Type B pancreatic cell (in vitro differentiated cells): Measurements from ENCODE around the gene HMGCS2. TPM values are rescaled to one million over a fixed set of nuclear protein-coding genes. Genes with fewer than 3 reads are reported as not detected.

Source experiments
- DNase-seq: peaks from one replicate; pipeline ENCODE4 v3.0.0; 2021; ENCODE audit warnings: mixed read lengths; ENCODE audit not compliant: unreplicated experiment; ENCODE audit errors: extremely low spot score
- H3K27ac Mint-ChIP-seq: 2 replicates; pipeline ENCODE4 v1.8.0; 2021; ENCODE audit warnings: mild to moderate bottlenecking, mixed read lengths
- H3K27me3 Mint-ChIP-seq: 2 replicates; pipeline ENCODE4 v1.8.0; 2021; ENCODE audit warnings: mixed read lengths
- H3K36me3 Mint-ChIP-seq: 2 replicates; pipeline ENCODE4 v1.8.0; 2021; ENCODE audit warnings: mixed read lengths
- H3K4me1 Mint-ChIP-seq: one replicate; pipeline ENCODE4 v1.8.0; 2021; ENCODE audit warnings: mixed read lengths; ENCODE audit not compliant: unreplicated experiment
- H3K4me3 Mint-ChIP-seq: 2 replicates; pipeline ENCODE4 v1.8.0; 2021; ENCODE audit warnings: mild to moderate bottlenecking, mixed read lengths
- H3K9me3 Mint-ChIP-seq: 2 replicates; pipeline ENCODE4 v1.8.0; 2021; ENCODE audit warnings: mixed read lengths
- total RNA-seq: library from RNA; stranded (reverse); gene quantifications from 2 replicates; pipeline ENCODE4 v1.2.1, GENCODE V29; 2021; ENCODE audit warnings: low replicate concordance
- TF ChIP-seq, protein P1 (sequence below): fragments of 200-600 bp; sonication (generic); conservative IDR thresholded peaks from 2 replicates; pipeline ENCODE4 v1.5.0; 2021; ENCODE audit warnings: antibody characterized with exemption, mild to moderate bottlenecking

Gene HMGCS2
- total RNA-seq, 1 donor from 2014 or later = 19.1 TPM

DNA sequence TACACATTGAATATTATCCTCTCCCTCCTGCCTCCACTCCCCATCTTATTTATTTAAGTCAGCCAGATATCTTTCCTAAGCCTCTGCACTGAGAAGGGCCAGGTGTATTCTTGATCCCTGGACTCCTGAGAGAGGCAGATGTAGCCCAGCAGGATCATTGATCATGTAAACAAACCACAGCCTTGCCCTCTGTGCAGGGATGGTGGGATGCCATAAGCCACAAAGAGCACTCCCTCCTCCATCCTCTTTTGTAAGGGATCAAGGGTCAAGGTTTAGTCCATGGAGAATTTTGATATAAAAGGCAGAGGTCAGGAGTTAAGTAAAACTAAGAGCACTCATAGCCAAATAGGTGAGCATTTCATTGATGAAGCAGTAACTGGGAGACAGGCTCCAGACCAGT lies 39.7 kb downstream of the HMGCS2 start:
- TF ChIP-seq, protein P1, sequence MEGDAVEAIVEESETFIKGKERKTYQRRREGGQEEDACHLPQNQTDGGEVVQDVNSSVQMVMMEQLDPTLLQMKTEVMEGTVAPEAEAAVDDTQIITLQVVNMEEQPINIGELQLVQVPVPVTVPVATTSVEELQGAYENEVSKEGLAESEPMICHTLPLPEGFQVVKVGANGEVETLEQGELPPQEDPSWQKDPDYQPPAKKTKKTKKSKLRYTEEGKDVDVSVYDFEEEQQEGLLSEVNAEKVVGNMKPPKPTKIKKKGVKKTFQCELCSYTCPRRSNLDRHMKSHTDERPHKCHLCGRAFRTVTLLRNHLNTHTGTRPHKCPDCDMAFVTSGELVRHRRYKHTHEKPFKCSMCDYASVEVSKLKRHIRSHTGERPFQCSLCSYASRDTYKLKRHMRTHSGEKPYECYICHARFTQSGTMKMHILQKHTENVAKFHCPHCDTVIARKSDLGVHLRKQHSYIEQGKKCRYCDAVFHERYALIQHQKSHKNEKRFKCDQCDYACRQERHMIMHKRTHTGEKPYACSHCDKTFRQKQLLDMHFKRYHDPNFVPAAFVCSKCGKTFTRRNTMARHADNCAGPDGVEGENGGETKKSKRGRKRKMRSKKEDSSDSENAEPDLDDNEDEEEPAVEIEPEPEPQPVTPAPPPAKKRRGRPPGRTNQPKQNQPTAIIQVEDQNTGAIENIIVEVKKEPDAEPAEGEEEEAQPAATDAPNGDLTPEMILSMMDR = no peak
- DNase-seq = no peak
- Mint-ChIP-seq H3K9me3 (no peaks in the 10 kb centered on the region), H3K36me3 (peaks cover 40% of the 10 kb centered on the region), H3K4me3 (no peak overlapping the region), H3K27ac (peak overlapping the region; percentile 65), H3K27me3 (no peaks in the 10 kb centered on the region), H3K4me1 (peaks cover 4% of the 10 kb centered on the region)

DNA sequence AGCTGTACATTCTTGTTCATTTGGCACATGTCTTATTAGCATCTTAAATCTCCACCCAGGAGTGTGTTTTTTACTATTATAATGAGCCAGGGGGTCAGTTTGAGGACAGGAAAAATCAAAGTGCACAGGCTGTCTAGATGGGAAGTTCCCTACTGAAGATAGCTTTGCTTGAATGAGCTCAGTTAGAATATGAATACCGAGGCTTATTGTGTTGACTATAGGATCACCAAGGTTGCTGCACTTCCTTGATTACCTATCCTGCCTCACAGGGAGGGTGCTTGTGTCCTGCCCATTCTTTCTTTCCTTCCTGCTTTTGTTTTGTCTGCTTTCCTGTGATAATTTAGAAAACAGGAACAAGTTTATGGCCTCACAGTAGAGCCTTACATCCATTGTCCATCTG lies 40.7 kb downstream of the HMGCS2 start:
- H3K4me3 Mint-ChIP-seq = no peak overlapping the region
- no peaks in the 10 kb centered on the region for H3K27me3 Mint-ChIP-seq
- peaks cover 4% of the 10 kb centered on the region for H3K4me1 Mint-ChIP-seq
- DNase-seq = no peak
- H3K27ac Mint-ChIP-seq = no peak overlapping the region
- H3K9me3 Mint-ChIP-seq = no peaks in the 10 kb centered on the region
- peaks cover 50% of the 10 kb centered on the region for H3K36me3 Mint-ChIP-seq
- TF ChIP-seq, protein P1 = no peak

DNA sequence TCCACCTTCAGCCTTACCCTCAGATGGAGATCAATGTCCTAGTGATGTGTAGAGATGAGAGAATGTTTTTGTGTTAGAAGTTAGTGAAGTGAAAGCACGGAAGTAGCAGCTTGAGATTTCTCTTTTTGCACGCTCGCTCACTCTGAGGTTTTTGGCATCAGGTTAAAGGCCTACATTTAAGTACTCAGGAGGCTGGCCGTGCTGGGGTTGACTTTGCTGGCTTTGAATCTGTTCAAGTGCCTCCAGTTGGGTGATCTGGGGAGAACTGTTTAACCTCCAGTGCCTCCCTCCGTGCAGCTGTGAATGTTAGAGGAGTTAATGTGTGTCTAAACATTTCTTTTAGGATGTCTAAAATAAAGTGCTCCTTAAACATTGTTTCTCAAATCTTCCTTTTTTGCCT lies 43.1 kb downstream of the HMGCS2 start:
- Mint-ChIP-seq H3K4me1 (peaks cover 18% of the 10 kb centered on the region), H3K27me3 (no peaks in the 10 kb centered on the region), H3K4me3 (no peak overlapping the region), H3K9me3 (no peaks in the 10 kb centered on the region), H3K27ac (peak overlapping the region; percentile 34), H3K36me3 (peaks cover 65% of the 10 kb centered on the region)
- TF ChIP-seq, protein P1 = no peak
- DNase-seq = no peak

DNA sequence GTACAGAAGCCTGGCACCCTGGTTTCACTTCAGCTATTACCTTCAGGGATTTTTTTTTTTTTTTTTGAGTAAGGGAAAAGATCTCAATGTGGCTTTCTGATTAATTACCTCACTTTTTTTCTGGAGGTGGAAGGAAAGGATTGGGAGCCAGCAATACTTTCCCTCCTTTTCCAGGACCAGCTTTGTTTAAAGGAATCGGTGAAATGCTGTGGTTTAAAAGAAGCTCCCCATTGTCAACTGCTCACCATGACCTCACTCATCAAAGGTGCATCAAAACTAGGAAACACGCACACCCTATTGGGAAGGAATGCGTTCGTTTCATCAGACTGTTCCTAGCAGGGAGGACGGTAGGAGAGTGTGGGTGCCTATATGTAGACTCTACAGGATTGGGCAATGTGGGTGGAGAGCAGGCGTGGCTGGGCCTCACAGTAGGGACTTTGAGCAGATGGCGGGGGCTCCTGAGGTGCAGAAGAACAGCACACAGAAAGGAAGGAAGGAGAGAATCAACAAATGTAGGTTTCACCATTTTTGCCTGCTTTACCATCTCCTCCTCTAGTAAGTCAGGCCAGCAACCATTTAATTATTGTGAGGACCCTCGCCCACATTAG lies 44.0 kb downstream of the HMGCS2 start:
- Mint-ChIP-seq H3K36me3 (peaks cover 63% of the 10 kb centered on the region), H3K4me1 (peaks cover 18% of the 10 kb centered on the region), H3K4me3 (no peak overlapping the region), H3K27ac (no peak overlapping the region), H3K9me3 (no peaks in the 10 kb centered on the region), H3K27me3 (no peaks in the 10 kb centered on the region)
- TF ChIP-seq, protein P1 = no peak
- no peak for DNase-seq

DNA sequence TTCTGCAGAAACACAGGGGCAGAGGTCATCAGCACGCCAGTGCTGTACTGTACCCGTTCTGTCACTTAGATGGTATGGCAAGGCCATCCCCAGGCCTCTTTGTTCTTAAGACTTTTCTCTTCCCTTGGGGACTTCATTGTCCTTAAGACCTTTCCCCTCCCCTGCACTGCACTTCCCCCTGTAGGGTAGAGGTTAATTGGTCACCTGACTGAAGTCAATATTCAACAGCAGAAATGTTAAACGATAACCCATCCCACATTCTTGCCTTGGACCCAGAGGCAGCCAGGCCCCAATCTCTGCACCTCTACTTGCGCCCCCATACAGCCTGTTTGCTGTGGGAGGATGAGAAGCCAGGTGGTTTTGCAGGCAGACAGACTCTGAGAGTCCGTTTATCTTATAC lies 46.8 kb downstream of the HMGCS2 start:
- Mint-ChIP-seq H3K27ac (no peak overlapping the region), H3K36me3 (peaks cover 54% of the 10 kb centered on the region), H3K4me1 (peaks cover 24% of the 10 kb centered on the region), H3K9me3 (no peaks in the 10 kb centered on the region), H3K4me3 (peak overlapping the region; percentile 19), H3K27me3 (no peaks in the 10 kb centered on the region)
- DNase-seq = no peak
- TF ChIP-seq, protein P1 = no peak
